Keratinocyte (primary cell): Measurements from ENCODE around the gene AMER3. TPM values are rescaled to one million over a fixed set of nuclear protein-coding genes. Genes with fewer than 3 reads are reported as not detected.
"Not testable (repeated sequence)": the region's sequence is repeated elsewhere in the genome, so short reads cannot be mapped to it uniquely, and the experiment has no call there.

Experiments
- DNase-seq: peaks from one replicate; pipeline ENCODE4 v3.0.0-alpha.2; 2011; ENCODE audit warnings: low read depth, missing footprints, low spot score
- FAIRE-seq: peaks from 2 replicates; lab custom pipeline; 2011; peaks lifted over from hg19 to GRCh38; lab: Jason Lieb, UNC
- H2AFZ ChIP-seq: 2 replicates; pipeline ENCODE4 v1.6.0; 2012; ENCODE audit warnings: low read length, control low read depth, inconsistent platforms; ENCODE audit not compliant: control insufficient read depth
- H3K27ac ChIP-seq: 2 replicates; pipeline ENCODE4 v1.5.1; 2011; ENCODE audit warnings: low read length; ENCODE audit not compliant: control insufficient read depth, insufficient read depth
- H3K27me3 ChIP-seq: 3 replicates; pipeline ENCODE4 v1.6.0; 2011; ENCODE audit warnings: low read length; ENCODE audit not compliant: control insufficient read depth, insufficient read depth; ENCODE audit errors: extremely low read depth
- H3K36me3 ChIP-seq, 2 experiments: 2 replicates in 1 of 2; 3 replicates in 1 of 2; pipeline ENCODE4 v1.5.1; 2011; ENCODE audit warnings: low read length in 2 of 2, mild to moderate bottlenecking in 1 of 2; ENCODE audit not compliant: control insufficient read depth in 2 of 2, insufficient read depth in 2 of 2; ENCODE audit errors: extremely low read depth in 1 of 2
- H3K4me1 ChIP-seq: 3 replicates; pipeline ENCODE4 v1.5.1; 2011; ENCODE audit warnings: low read length; ENCODE audit not compliant: control insufficient read depth, insufficient read depth; ENCODE audit errors: extremely low read depth
- H3K4me2 ChIP-seq: 3 replicates; pipeline ENCODE4 v1.6.0; 2011; ENCODE audit warnings: low read depth, low read length; ENCODE audit not compliant: control insufficient read depth, insufficient read depth; ENCODE audit errors: extremely low read depth
- H3K4me3 ChIP-seq, 3 experiments: fragments of 200-600 bp in 1 of 3; sonication (generic) in 1 of 3; 2 replicates in 2 of 3; 3 replicates in 1 of 3; pipeline ENCODE4 v1.5.1; 2011 to 2016; ENCODE audit warnings: low read length in 3 of 3, mild to moderate bottlenecking in 3 of 3, control low read depth in 2 of 3, inconsistent platforms in 1 of 3, low read depth in 1 of 3, mixed read lengths in 1 of 3, mixed run types in 1 of 3, moderate library complexity in 1 of 3; ENCODE audit not compliant: control insufficient read depth in 2 of 3, insufficient read depth in 2 of 3; ENCODE audit errors: extremely low read depth in 1 of 3
- H3K79me2 ChIP-seq: 2 replicates; pipeline ENCODE4 v1.6.0; 2012; ENCODE audit warnings: low read length; ENCODE audit not compliant: control insufficient read depth, insufficient read depth
- H3K9ac ChIP-seq: 3 replicates; pipeline ENCODE4 v1.6.0; 2011; ENCODE audit warnings: low read length; ENCODE audit not compliant: control insufficient read depth, insufficient read depth; ENCODE audit errors: extremely low read depth
- H3K9me1 ChIP-seq: 3 replicates; pipeline ENCODE4 v1.6.0; 2011; ENCODE audit warnings: low read length; ENCODE audit not compliant: control insufficient read depth, insufficient read depth; ENCODE audit errors: extremely low read depth
- H3K9me3 ChIP-seq: 2 replicates; pipeline ENCODE4 v1.5.1; 2012; ENCODE audit warnings: low read depth, low read length; ENCODE audit not compliant: control insufficient read depth
- H4K20me1 ChIP-seq: 3 replicates; pipeline ENCODE4 v1.6.0; 2011; ENCODE audit warnings: low read length; ENCODE audit not compliant: control insufficient read depth, insufficient read depth; ENCODE audit errors: extremely low read depth
- EZH2 ChIP-seq: IDR thresholded peaks from one replicate; pipeline ENCODE4 v1.6.1; 2012; ENCODE audit warnings: inconsistent platforms, mild to moderate bottlenecking, low read length, moderate library complexity
- dilution Hi-C: fragments of 300-500 bp; cut with MboI; formaldehyde crosslinking; loops from one replicate; pipeline ENCODE4 v1.7.0; 2020; ENCODE audit warnings: low sequenced_read_pairs; ENCODE audit not compliant: extremely low pct_ligation_motif_present
- polyA plus RNA-seq, 5 experiments: library from polyadenylated mRNA; depleted of rRNA in 3 of 5; stranded (reverse) in 3 of 5; stranded (forward) in 1 of 5; unstranded in 1 of 5; fragments of >200 nt; gene quantifications; 1 replicate in 1 of 5; 2 replicates in 3 of 5; 3 replicates in 1 of 5; pipeline versions ENCODE4 v1.2.1 to v1.2.3, GENCODE V29; 2011 to 2012; ENCODE audit warnings: missing spikeins in 2 of 5, low read depth in 1 of 5, low replicate concordance in 1 of 5
- TF ChIP-seq, protein P1 (sequence below), 3 experiments: IDR thresholded peaks in 1 of 3; conservative IDR thresholded peaks in 1 of 3; optimal IDR thresholded peaks in 1 of 3; 2 replicates in 2 of 3; 3 replicates in 1 of 3; pipeline versions ENCODE3 to v1.5.1; 2011; ENCODE audit warnings: low read length in 3 of 3, mild to moderate bottlenecking in 3 of 3, moderate library complexity in 2 of 3, control low read depth in 1 of 3, inconsistent platforms in 1 of 3; ENCODE audit not compliant: insufficient read depth in 2 of 3; ENCODE audit errors: extremely low read depth in 1 of 3

The AMER3 gene
- polyA plus RNA-seq, 1 donor (not counting 4 experiments of a cell fraction or from before 2014, with no cell fraction given), result not detected

- peak within 1 kb of the TSS; percentile 46 for H2AFZ ChIP-seq
Observed at GRCh38 chr2:130728549-130729316, 26.6 kb upstream of the AMER3 start, which contains the start of gene GPR148. GPR148 (plus strand) TSS chr2:130729070; CDS start chr2:130729152, 82 bp downstream.

DNA sequence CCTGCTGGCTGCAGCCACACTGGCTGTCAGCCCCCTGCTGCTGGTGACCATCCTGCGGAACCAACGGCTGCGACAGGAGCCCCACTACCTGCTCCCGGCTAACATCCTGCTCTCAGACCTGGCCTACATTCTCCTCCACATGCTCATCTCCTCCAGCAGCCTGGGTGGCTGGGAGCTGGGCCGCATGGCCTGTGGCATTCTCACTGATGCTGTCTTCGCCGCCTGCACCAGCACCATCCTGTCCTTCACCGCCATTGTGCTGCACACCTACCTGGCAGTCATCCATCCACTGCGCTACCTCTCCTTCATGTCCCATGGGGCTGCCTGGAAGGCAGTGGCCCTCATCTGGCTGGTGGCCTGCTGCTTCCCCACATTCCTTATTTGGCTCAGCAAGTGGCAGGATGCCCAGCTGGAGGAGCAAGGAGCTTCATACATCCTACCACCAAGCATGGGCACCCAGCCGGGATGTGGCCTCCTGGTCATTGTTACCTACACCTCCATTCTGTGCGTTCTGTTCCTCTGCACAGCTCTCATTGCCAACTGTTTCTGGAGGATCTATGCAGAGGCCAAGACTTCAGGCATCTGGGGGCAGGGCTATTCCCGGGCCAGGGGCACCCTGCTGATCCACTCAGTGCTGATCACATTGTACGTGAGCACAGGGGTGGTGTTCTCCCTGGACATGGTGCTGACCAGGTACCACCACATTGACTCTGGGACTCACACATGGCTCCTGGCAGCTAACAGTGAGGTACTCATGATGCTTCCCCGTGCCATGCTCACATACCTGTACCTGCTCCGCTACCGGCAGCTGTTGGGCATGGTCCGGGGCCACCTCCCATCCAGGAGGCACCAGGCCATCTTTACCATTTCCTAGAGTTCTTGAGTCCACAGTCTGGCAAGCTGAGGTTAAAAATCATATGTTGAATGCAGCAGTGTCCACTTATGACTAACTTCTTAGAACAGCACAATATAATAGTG is 25.7 kb upstream of the AMER3 start:
- H3K9ac ChIP-seq, result no peak overlapping the region
- no peaks in the 10 kb centered on the region for H4K20me1 ChIP-seq
- no peak overlapping the region for H2AFZ ChIP-seq
- FAIRE-seq (no peak), DNase-seq (no peak)
- H3K27ac ChIP-seq, result no peak overlapping the region
- no peak for TF ChIP-seq EZH2
- TF ChIP-seq, protein P1, sequence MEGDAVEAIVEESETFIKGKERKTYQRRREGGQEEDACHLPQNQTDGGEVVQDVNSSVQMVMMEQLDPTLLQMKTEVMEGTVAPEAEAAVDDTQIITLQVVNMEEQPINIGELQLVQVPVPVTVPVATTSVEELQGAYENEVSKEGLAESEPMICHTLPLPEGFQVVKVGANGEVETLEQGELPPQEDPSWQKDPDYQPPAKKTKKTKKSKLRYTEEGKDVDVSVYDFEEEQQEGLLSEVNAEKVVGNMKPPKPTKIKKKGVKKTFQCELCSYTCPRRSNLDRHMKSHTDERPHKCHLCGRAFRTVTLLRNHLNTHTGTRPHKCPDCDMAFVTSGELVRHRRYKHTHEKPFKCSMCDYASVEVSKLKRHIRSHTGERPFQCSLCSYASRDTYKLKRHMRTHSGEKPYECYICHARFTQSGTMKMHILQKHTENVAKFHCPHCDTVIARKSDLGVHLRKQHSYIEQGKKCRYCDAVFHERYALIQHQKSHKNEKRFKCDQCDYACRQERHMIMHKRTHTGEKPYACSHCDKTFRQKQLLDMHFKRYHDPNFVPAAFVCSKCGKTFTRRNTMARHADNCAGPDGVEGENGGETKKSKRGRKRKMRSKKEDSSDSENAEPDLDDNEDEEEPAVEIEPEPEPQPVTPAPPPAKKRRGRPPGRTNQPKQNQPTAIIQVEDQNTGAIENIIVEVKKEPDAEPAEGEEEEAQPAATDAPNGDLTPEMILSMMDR (optimal IDR thresholded peaks at IDR 0.05 in 1 of 3, IDR thresholded peaks at IDR 0.05 in 1 of 3, conservative IDR thresholded peaks at IDR 0.05 in 1 of 3; ENCODE audit: extremely low read depth in 1 of 3, insufficient read depth in 2 of 3, low read length in 3 of 3), result no peak
- H3K9me3 ChIP-seq, result no peaks in the 10 kb centered on the region
- H3K9me1 ChIP-seq, result no peaks in the 10 kb centered on the region
- no peaks in the 10 kb centered on the region for H3K36me3 ChIP-seq
- peaks cover 10% of the 10 kb centered on the region for H3K27me3 ChIP-seq
- H3K4me3 ChIP-seq, result no peak overlapping the region
- peaks cover 11% of the 10 kb centered on the region for H3K4me1 ChIP-seq
- H3K4me2 ChIP-seq, result no peak overlapping the region
- dilution Hi-C loops, result no loop called here
- H3K79me2 ChIP-seq, result no peaks in the 10 kb centered on the region

More at GRCh38 chr2:130728549-130729316, 26.6 kb upstream of the AMER3 start, which contains the start of gene GPR148:
- FAIRE-seq (no peak), DNase-seq (no peak)
- Histone ChIP-seq H3K27me3 (peaks cover 10% of the 10 kb centered on the region), H3K4me1 (peaks cover 11% of the 10 kb centered on the region), H3K36me3 (no peaks in the 10 kb centered on the region), H3K9me3 (no peaks in the 10 kb centered on the region), H3K4me2 (peak within 1 kb of the TSS; percentile 99), H3K79me2 (no peaks in the 10 kb centered on the region), H3K4me3 (no peak within 1 kb of the TSS), H3K9me1 (no peaks in the 10 kb centered on the region), H3K27ac (no peak within 1 kb of the TSS), H4K20me1 (no peaks in the 10 kb centered on the region), H3K9ac (no peak within 1 kb of the TSS)
- dilution Hi-C loops, result no loop called here
- TF ChIP-seq, protein P1 (optimal IDR thresholded peaks at IDR 0.05 in 1 of 3, IDR thresholded peaks at IDR 0.05 in 1 of 3, conservative IDR thresholded peaks at IDR 0.05 in 1 of 3; ENCODE audit: extremely low read depth in 1 of 3, insufficient read depth in 2 of 3, low read length in 3 of 3), result no peak
- no peak for TF ChIP-seq EZH2

- H3K4me3 ChIP-seq, H3K9ac ChIP-seq, FAIRE-seq, H4K20me1 ChIP-seq, H3K27me3 ChIP-seq, H3K27ac ChIP-seq, H3K36me3 ChIP-seq, H3K9me3 ChIP-seq, dilution Hi-C loops, DNase-seq, H2AFZ ChIP-seq, H3K9me1 ChIP-seq, H3K4me1 ChIP-seq, H3K4me2 ChIP-seq, H3K79me2 ChIP-seq: not testable (repeated sequence)
Observed at GRCh38 chr2:130732257-130732656, 23.1 kb upstream of the AMER3 start.
